Astrocyte of the spinal cord (primary cell): ENCODE data around the gene ZNF689.

Experiments used
- DNase-seq: peaks from one replicate; pipeline ENCODE4 v3.0.0; 2011; ENCODE audit warnings: low read depth, low spot score
- H3K4me3 ChIP-seq: 2 replicates; pipeline ENCODE4 v1.5.1; 2011; ENCODE audit warnings: low read depth, mild to moderate bottlenecking, low read length, moderate library complexity
- in situ Hi-C: cut with HindIII; loops from 2 replicates; pipeline ENCODE4 v1.10.0; 2017; ENCODE audit warnings: low sequenced_read_pairs
- TF ChIP-seq, protein P1 (sequence below): IDR thresholded peaks from 2 replicates; pipeline ENCODE4 v1.5.1; 2012; ENCODE audit warnings: low read depth, mild to moderate bottlenecking, low read length, inconsistent platforms

ZNF689 gene

DNA sequence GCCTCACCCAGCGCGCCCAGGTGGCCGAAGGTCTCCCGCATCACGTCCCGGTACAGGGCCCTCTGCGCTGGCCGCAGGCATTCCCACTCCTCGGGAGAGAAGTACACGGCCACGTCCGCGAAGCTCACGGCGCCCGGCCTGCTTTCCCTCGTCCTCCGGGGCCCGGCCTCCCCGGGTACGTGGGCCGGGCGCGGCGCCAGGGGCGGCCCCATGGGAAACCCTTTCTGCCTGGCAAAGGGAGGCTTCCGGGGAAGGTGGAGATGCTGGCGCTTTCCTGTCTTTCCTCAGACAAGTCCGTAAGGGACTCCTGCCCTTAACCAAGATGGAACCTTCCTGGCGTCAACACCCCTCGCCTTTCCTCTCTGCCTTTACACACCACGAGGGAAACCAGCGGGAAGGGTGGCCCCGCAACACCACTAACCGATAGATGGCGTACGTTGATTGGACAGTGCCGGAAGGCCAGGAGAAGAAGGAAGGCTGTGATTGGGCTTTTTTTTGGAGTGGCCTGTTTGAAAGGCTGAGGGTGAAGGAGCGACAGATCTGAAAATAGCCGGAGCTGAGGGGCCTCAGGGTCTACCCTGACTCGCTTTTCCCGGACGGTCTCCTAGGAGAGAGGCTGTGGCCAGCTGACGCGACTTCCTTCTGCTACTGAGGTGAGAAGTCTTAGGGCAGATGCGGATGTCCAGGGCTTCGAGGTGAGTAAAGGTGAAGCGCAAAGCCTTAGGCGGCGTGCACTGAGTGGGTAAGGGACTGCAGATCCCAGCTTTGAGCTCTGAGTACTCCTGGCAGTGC is 24.6 kb downstream of the ZNF689 start, which contains the start of gene ZNF785:
Gene ZNF785 (minus strand): TSS at position 298 of the 792 bp plus-strand sequence. CDS start 86 bp downstream, at position 212.
- in situ Hi-C loops = no loop called here
- peak; percentile 99 for DNase-seq
- TF ChIP-seq, protein P1, sequence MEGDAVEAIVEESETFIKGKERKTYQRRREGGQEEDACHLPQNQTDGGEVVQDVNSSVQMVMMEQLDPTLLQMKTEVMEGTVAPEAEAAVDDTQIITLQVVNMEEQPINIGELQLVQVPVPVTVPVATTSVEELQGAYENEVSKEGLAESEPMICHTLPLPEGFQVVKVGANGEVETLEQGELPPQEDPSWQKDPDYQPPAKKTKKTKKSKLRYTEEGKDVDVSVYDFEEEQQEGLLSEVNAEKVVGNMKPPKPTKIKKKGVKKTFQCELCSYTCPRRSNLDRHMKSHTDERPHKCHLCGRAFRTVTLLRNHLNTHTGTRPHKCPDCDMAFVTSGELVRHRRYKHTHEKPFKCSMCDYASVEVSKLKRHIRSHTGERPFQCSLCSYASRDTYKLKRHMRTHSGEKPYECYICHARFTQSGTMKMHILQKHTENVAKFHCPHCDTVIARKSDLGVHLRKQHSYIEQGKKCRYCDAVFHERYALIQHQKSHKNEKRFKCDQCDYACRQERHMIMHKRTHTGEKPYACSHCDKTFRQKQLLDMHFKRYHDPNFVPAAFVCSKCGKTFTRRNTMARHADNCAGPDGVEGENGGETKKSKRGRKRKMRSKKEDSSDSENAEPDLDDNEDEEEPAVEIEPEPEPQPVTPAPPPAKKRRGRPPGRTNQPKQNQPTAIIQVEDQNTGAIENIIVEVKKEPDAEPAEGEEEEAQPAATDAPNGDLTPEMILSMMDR = no peak
- H3K4me3 ChIP-seq = peak within 1 kb of the TSS; percentile 68

DNA sequence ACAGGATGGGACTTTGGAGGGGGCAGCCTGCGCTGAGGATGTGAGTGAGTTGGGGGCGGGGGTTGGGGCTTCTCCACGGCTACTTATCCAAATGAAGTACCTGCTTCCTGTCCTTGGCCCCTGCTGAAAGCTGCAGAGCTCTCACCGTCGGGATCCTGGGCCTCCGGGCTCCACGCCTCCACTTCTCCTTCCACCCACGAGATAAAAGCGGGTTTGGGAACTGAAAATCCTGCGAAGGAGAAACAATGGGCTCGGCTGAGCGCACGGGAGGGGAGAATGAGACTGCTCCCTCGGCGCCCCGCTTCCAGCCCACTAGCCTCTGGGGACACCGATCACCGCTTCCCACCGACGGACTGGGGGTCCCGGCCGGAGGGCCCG is 25.2 kb downstream of the ZNF689 start:
- H3K4me3 ChIP-seq = peak overlapping the region; percentile 68
- TF ChIP-seq, protein P1 = no peak
- no peak for DNase-seq
- in situ Hi-C loops = no loop called here

DNA sequence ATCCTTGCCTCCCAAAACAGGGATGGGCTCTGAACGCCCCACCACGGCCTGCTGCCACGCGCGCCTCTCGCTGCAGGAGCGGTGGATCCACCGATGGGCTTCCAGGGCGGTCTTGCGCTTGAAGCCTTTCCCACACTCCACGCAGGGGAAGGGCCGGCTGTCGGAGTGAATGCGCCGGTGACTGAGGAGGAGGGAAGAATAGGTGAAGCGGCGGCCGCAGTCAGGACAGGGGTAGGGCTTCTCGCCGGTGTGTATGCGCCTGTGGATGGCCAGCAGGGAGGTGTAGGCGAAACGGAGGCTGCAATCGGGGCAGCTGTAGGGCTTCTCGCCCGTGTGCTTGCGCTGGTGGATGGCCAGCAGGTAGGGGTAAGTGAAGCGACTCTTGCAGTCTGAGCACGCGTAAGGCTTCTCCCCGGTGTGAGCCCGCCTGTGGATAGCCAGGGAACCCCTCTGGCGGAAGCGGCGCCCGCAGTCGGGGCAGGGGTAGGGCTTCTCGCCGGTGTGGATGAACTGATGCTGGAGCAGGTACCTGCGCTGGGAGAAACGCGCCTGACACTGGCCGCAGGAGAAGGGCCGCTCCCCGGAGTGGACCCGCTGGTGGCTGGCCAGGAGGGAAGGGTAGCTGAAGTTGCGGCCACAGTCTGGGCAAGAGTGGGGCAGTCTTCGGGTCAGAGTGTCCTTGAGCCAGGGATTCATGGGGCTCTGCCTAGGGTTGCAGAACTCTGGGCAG is 27.4 kb downstream of the ZNF689 start:
- in situ Hi-C loops = no loop called here
- TF ChIP-seq, protein P1 = no peak

DNA sequence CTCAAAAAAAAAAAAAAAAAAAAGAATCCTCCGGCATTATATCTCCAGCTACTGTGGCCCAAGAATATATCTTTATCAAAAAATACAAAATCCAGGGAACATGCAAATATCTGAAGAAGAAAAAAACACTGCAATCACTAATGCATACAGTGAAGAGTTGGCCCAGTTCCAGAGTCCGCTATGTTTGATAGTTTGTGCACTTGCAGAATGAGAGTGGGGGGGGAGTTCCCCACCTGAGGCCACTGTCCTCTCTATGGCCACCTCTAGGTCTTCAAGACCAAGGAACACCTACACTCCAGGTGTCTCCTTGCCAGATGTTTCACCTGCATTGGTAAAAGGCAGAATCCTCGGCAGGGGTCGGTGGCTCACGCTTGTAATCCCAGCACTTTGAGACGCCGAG is 28.7 kb downstream of the ZNF689 start:
- no peak overlapping the region for H3K4me3 ChIP-seq
- in situ Hi-C loops = no loop called here
- DNase-seq = no peak
- TF ChIP-seq, protein P1 = no peak

More for the DNA sequence above, 27.4 kb downstream of the ZNF689 start:
- no peak overlapping the region for H3K4me3 ChIP-seq
- DNase-seq = no peak

DNA sequence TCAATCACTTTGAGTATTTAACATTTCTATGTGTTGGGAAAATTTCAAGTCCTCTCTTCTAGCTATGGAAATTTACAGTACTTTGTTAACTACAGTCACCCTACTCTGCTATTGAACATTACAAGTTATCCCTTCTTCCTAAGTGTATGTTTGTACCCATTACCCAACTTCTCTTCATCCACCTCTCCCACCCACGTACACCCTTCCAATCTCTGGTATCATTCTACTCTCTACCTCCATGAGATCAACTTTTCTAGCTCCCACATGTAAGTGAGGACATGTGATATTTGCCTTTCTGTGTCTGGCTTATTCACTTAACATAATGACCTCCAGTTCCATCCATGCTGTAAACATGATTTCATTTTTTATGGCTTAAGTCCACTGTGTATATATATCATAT is 35.5 kb downstream of the ZNF689 start:
- no peak for DNase-seq
- no peak overlapping the region for H3K4me3 ChIP-seq
- TF ChIP-seq, protein P1 = no peak
- in situ Hi-C loops = no loop called here

DNA sequence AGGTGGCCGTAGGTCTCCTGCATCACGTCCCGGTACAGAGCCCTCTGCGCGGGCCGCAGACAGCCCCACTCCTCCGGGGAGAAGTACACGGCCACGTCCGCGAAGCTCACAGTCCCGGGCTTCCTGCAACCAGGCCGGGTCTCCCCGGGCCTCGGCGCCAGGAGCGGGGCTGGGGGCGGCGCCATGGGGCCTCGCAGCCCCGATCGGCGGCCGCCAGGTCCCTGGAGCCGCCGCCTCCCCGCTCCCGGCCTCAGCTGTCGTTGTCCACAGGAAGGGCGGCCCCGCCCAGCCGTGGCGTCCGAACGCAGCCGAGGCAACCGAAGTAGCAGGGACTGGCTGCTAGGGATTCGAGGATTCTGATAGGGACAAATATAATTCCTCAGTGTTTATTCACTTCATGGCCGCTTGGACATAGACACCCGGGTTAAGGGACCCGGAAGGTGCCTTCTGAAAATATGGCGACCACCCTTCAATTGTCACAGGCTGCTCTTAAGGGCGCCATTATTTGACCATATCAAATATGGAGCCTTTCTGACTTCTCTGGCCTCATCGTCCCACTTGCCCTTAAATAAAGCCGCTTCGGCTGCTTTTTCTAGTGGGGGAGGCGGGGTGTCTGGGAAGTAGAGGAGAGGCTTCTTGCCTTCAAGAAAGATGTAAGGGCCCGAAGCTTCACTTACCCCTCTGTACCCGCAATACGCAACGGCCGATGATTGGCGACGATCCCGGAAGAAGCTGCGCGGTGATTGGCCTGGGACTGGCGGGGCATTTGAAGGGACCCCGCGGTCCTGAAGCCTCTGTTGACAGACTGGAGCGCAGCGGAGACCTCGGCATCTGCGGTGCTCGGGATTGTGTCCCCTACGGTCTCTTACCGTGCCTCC is 38.5 kb downstream of the ZNF689 start, which contains the start of gene ZNF688:
Gene ZNF688 (minus strand): TSS at position 270 of the 878 bp plus-strand sequence. CDS start 85 bp downstream, at position 185.
- H3K4me3 ChIP-seq = peak within 1 kb of the TSS; percentile 63
- in situ Hi-C loops = no loop called here
- TF ChIP-seq, protein P1 = no peak
- DNase-seq = peak; percentile 99
